AG20443 (cell line): ENCODE measurements around the gene ARHGAP15.

ENCODE experiments used
- DNase-seq: peaks from one replicate; pipeline ENCODE4 v3.0.0; 2012; ENCODE audit warnings: low spot score, mixed read lengths

ARHGAP15 gene

DNA sequence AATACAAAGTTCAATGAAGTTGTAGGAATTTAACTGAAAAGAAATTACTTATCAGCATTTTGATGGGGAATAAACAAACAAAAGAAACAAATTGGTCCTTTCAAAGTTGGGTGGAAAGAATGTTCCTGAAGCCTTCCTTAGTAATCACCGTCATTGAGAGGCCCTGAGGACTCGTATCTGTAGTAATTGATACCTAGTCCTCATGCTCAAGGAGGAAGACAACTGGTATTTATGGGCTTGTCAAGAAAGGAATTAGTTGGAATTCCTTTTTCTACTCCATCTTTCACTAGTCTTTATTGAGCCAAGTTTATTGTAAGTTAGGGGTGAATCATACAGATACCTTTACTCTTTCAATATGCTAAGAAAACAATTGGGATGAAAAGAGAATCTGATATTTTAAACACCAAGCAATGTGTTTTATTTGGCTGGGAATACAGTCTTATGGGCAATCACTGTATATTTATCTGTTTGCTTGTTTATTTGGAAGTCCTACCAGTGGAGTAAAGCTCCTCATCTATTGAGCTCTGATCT, 324.8 kb downstream of the ARHGAP15 start:
- no peak for DNase-seq

DNA sequence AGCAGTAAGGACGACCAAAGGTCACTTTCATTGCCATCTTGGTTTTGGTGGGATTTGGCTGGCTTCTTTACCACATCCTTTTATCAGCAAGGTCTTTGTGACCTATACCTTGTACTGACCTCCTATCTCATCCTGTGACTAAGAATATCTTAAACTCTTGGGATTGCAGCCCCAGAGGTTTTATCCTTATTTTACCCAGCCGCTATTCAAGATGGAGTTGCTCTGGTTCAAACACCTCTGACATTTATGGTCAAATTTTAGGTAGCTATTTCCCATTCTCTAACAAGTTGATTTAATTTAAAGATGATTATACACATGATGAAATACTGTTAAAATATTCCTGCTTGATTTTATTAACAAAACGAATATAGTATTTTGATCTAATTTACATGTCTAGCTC, 326.1 kb downstream of the ARHGAP15 start:
- DNase-seq, result no peak

DNA sequence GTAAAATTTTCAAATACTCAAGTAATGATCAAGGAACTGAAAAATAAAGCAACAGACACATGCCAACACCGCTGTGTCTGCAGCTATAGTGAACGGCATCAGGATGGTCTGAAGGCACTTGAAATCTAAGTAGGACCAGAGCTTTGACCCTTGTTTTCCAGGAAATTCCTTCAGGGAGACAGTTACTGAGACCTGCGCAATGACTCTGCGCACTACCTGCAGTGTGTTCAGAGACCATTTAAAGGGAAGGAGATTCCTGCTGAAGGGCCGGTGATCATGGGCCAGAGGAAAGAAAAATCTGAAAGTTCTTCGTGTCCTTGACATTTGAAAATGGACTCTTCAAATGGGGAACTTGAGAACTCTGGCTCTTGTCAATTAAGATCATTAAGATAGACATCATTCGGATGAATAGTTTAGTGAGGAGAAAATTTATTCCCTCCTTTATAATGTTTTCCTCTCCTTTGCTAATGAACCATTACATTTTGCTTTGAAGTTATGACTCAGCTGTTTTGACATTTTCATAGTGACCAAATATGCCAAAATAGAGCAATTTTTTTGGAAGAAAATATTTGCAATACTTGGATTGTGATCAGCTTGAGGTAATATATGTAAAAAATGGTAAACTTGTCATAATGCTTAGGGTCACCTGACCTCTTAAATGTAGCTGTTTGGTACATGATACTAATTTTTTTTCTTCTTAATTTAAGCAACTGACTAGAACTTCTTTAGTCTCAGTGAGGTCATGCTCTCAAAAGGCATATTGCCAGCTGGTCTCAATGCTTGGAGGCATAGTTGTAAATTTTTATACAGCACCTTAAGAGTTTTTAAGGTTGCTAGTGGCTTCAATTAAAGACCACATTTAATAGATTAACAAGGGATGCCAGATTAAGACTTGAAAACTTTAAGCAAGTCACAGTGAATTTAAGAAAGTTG, 329.3 kb downstream of the ARHGAP15 start:
- no peak for DNase-seq

DNA sequence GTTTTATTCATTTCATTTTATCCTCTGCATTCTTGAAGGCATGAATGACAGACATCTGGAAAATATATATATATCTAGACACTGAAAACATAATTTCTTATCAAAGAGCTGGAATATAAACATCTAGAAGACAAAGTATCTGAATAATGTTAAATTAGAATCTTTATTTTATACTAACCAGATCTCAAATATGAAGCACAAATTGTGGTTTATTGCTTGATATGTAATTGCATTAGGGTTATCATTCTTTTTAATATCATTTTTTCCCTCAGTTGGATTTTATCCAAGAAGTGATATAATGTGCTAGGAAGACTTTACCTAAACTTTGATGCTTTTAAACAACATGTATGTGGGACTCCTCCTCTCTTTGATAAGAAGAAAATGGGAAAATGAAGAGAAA, 331.2 kb downstream of the ARHGAP15 start:
- no peak for DNase-seq

DNA sequence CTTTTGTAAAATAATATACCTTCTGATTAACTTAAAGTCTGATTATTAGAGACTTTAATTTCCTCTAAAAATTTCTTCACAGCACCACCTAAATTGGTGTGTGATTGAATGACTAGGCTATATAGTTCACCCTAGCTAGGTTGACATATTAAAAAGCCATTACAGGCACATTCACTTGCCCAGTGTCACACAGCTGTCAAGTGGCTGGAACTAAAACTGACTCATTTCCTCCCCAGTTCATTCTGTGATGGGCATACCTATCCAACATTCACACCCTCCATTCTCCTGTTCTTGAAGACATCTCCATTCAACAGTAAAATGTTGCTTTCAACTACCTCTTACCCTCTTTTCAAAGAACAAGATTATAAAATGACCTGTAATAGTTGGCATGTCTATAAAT, 334.5 kb downstream of the ARHGAP15 start:
- no peak for DNase-seq

DNA sequence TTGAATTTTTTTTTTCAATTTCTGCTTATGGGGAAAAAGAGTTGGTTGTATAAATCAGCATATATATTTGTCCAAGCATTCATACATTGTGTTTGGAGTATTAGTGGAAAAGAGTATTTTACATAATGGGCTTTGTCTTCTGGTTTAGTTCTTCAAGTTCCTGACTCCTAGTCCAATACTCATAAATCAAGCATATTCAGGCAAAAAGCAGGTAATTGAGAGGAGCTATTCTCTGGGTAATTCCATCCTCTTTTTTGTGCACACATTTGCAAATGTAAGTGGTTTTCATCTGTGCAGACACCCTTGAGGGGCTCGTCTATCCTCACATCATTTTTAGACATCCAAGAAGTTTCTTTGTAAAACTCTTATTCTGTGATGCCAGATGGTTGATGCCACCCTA, 337.2 kb downstream of the ARHGAP15 start:
- DNase-seq, result no peak

DNA sequence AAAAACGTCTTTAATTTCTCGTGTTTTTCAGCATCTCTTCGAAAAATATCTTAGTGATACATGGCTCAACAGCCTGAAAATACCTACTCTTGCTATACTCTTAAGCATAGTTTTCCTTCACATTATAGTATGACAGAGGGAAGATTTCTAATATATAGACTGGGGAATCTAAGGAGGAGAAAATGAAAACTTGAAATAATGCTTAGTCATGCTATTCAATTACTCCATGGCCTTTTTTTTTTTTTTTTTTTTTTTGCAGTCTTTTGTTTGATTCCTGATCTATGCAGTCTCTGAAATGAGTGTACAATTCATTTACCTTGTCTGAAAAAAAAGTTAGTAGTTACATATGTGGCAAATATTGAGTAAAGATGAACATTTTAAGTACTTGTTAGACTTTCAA, 337.8 kb downstream of the ARHGAP15 start:
- DNase-seq, result no peak

DNA sequence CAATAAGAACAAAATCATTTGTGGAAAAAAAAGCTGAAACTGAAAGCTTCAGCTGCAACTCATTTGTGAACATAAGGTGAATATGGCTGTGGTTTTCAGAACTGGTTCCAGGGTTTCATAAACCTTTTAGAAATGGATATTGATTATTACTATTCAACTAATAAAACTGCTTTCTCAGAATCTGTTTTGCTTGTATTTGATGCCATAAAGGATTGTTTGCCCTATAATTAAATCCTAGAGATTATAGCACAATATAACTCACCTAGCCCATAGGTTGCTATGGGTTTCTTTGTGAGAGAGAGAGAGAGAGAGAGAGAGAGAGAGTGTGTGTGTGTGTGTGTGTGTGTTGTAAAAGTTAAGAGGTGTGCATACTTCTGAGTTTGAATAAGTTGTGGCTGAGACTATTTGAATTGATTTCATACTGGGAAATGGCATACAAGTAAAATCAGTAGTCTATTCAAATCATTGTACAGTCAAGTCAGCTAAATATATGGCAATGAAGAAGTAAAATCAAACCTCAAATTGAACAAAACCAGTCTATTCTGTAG, 339.2 kb downstream of the ARHGAP15 start:
- DNase-seq, result no peak

DNA sequence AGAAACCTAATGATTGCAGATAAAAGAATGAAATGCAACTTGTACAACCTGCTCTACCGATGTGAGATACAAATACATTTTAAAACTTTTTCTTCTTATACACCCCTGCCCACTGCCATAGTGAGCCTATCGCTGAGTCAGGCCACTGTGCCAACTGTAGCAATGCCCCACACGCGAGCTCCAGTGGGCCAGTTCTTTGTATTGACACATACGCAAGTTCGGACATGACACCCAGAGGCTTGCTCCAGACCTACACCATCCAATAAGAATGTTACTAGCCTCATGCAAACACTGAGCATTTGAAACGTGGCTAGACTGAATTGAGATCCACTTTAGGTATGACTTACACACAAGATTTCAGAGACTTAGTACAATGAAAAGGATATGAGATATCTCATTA, 340.1 kb downstream of the ARHGAP15 start:
- no peak for DNase-seq

DNA sequence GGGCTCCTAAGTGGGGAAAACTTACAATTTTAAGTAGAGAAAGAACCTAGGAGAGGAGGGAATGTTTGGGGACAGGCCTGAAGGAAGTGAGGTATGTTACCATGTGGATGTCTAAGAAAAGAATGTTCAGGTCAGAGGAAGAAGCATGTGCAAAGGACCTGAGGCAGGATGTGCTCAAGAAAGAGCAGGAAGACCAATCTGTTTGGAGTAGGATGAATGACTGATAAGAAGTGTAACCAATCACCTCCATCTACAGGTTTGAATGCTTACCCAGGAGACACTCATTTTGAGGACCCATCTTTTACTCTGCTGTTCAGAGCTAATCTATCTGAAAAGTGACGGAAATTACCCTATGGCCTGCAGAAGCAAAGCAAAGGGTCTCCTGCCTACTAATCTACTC, 342.3 kb downstream of the ARHGAP15 start:
- no peak for DNase-seq

DNA sequence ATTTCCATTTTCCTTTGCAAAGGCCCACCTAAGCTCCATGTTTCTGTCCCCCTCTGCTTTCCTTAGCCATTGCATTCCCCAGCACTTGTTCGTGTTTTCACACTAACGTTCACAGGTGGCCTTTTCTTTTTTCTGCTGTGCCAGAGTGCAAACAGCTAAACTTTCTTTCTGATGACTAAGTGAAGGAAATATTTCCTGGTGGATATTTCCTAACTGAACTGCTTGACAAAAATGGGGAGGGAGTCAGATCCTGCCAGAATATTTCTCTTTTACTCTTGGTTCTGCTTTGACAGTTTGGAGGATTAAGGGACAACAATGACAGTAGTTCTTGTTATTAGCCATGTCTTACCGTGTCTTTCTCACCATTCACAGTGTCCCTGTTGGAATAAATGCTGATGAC, 344.0 kb downstream of the ARHGAP15 start:
- DNase-seq, result peak; percentile 69

DNA sequence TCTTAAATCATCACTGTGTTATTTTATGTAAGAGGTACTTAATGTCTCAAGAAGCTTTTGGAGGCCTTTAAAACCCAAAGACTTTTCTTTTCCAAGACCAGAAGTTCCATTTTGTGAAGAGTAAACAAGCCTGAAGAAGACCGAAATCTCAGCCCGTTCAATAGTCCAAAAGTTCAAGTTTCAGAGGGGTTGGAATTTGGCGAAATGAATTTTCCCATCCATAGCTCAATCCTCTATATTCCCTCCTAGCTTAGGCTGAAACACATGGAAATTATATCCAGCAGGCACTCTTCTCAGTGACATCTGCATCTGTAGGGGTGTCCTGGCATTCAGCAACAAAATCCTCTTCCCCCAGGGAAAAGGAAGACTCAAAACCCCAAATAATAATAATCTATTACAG, 344.6 kb downstream of the ARHGAP15 start:
- no peak for DNase-seq

DNA sequence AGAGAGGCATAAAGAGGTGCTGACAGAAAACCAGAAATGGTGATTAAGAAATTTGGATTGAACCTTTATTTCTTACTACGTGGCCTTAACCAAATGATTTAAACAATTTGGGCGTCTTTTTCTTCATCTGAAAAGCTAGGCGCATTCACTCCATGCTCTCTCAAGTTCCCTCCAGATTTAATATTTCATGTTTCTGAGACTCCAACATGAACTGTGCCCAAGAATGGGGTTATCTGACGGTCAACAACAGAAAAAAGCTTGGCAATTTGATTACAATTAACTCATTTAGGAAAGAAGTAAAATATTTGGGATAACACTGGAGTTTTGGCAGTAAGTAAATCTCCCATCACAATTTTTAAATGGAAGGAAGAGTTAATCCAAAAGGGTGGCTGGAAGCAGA, 345.4 kb downstream of the ARHGAP15 start:
- no peak for DNase-seq

DNA sequence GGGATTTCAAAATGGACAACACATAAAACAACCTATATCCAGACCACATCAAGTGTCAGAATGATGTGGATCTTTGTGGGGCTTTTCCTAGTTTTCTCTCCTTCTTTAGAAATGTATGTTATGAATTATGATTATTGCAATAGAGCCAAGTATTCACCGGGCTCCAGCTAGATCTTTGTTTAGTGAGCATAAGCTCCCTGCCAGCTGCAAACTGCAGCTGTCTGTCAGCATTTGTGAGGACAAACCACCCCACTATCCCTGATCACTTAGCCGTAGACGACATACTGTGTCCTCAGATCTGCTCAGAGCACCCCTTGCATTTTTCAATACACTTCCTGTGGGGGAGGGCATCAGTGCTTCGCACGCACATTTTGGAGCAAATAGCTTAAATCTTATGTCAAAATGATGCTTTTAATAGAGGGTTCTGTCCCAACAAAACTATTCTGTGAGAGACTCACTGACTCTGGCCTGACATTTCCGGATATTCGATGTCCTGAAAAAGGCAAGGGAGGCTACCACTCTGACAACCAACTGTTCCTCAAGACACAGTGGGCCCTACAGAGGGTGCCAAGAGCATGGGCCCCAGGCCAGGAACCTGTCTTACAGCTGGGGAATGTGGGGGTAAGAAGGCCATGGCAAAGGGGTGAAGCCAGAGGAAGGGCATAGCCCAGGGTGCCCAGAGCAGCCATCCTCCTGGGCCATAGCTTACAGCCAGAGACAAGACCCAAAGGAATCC, 346.0 kb downstream of the ARHGAP15 start:
- no peak for DNase-seq

DNA sequence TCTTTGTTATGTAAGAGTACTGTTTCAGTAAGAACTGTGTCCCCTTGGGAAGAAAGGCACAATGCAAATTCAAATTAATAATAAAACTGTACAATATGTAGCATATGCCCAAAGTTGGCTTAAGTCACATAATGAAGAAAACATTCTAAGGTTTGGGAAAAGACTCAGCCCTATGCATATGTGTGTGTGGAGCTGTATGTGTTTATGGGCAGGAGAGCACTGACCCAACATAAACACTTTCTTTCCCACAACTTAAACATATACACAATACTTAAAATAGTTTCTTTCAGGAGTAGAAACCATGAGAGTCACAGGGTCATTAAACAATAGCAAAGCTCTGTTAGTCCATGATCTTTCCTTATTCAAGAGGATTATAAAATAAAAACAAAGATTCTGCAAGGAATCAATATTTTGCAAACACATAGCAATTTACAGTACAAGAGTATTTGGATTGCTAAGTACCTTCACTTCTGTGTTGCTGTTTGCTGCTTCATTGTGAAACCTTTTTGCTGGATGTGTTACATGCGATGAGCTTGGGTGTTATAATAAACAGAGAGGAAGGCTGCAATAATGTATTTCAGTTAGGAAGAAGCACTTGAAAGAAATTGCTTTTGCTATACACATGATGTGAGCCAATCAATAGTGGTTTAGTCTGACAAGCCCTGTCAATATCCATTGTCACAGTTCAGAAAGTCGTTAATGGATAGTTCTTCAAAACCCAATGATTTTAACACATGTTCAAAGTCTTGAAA, 347.3 kb downstream of the ARHGAP15 start:
- no peak for DNase-seq

DNA sequence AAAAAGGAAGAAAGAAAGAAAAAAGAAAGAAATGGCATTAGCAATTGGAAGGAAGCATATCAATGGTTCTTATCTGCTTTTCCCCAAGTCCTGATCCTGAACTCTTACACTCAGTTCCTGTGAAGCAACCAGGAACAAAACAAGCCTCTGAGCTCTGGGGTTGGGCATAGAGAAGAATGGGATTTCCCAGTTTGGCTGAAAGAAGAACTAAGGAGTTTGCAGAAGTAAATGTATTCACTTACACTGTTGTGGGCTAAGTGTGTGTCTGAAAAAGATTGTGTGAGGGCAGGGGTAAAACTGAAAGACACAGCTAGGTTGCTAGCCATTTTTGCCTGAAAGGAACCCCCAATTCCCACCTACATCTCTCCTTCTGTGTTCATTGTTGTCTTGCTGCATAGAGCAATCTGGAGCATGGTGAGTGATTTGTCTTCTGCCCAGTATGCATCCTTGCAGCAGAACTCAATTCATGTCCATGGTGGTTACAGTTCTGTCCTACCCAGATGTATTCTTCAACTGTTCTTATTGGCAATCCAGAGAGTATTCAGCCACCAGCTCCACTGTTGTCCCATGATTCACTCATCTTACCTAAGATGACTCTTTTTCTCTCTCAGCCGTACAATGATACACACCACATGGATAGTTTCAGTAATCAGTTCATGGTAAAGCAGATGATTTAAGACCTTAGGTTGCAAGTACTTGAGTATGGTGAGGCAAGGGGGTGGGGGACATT, 348.7 kb downstream of the ARHGAP15 start:
- DNase-seq, result no peak

DNA sequence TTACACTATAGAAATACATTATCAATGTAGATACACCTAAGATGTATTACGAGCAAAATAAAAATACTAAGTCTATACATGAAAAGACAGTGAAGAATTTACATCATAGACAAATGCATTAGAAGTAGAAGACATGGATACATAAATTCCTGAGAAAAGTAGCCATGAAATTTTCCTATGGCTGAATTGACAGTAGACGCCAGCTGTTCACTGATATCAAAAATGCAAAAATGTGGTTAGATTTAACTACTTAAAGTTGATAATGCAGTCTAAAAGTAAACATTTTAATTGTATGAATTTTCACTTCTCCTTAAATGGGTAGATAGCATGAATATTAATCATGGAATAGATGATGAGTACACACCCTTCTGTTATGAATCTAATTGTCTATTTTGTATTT, 350.9 kb downstream of the ARHGAP15 start:
- no peak for DNase-seq

DNA sequence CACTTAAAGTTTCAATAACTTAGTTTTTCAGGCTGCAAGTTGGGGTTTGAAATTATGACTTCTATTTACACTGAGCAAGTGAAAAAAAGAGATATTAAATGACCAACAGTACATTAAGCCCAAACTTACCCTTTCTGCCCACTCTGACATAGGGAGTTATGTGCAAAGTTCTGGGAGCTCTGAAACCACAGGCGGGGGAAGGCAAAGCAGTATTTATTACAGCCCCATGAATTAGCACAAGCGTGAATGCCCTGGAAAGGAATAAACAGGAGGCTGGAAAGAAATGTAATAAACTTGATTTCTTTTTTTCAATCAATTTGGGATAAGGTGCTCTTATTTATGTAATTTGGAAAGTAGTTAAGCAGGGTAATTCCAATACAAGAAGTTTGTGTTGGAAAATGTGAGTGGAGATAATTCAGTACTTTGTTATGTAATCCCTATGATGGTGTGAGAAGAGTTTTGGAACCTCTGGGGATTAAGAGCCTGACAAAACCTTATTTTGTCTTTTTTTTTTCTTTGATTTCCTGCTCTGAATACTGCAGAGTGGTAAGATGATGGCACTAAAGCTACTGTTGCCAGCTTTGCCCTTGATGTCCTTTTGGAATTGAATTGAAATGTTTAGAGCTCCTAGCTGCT, 351.5 kb downstream of the ARHGAP15 start:
- DNase-seq, result no peak

DNA sequence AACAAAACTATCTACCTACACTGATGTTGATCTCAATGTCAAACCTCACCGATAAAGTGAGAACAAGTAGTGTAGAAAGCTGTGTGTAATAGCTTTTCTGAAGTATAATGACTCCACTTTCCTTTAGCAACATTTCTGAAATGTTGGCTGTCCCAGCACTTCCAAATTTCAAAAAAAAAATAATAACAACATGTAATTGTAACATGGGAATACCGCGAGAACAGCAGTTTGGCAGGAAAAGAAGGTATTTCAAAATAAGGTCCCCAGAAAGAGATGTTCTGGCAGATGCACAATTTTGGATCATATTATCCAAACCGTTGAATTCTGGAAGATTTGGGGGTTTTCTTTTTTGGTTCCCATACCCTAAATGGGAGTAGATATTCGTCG, 352.0 kb downstream of the ARHGAP15 start:
- DNase-seq, result no peak

DNA sequence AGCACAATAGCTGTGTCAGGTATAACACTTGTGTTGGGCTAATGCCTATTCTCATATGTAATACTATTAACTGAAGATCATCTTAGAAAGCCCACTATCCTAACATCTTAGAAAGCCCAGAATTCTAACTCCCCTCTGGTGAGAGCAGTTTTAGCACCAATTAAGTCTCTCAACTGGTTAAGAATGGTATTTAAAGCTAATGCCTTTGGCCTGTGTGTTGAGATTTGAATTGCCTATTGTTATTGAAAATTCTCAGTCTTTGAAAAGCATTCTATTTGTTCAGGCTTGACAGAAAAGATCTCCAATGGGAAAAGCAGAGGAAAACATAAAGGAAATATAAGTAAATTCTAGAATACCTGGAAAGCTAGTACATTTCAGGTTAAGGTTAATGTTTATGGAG, 352.5 kb downstream of the ARHGAP15 start:
- DNase-seq, result no peak

DNA sequence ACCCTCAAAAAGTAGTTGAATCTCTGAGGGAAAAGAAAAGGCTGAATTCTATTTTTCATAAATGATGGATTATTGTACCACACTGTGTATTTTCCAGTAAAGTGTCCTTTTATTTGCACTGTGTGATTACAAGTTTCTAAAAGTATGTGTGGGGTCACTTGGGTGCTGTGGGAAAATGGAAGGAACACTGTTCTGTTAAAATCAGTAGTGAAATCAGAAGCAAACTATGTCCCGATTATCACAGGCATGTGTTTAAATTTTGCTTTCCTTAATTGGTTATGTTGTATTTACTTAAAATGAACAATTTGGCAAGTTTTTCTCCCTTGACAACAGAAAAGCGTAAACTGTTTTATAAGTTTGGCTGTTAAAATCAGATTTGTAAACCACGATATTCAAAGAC, 353.1 kb downstream of the ARHGAP15 start:
- DNase-seq, result no peak
